GM12891 (cell line): ENCODE results near the gene GNPTG.

Source experiments
- PAX5 ChIP-seq: IDR thresholded peaks from 2 replicates; pipeline ENCODE4 v1.6.1; 2011; ENCODE audit warnings: low read length, moderate library complexity, mild to moderate bottlenecking; ENCODE audit not compliant: insufficient read depth, severe bottlenecking
- POLR2A ChIP-seq: IDR thresholded peaks from 2 replicates; pipeline ENCODE4 v1.6.1; 2011; ENCODE audit warnings: low read depth, low read length, control low read depth
- POLR2AphosphoS5 ChIP-seq: IDR thresholded peaks from 2 replicates; pipeline ENCODE4 v1.6.1; 2011; ENCODE audit warnings: low read depth, low read length, control low read depth
- POU2F2 ChIP-seq: IDR thresholded peaks from 2 replicates; pipeline ENCODE4 v1.6.1; 2011; ENCODE audit warnings: low read depth, mild to moderate bottlenecking, control low read depth, low read length, moderate library complexity
- SPI1 ChIP-seq: IDR thresholded peaks from 2 replicates; pipeline ENCODE4 v1.6.1; 2011; ENCODE audit warnings: low read depth, low read length, control low read depth
- TAF1 ChIP-seq: IDR thresholded peaks from 2 replicates; pipeline ENCODE4 v1.6.1; 2011; ENCODE audit warnings: low read depth, low read length, control low read depth

DNA sequence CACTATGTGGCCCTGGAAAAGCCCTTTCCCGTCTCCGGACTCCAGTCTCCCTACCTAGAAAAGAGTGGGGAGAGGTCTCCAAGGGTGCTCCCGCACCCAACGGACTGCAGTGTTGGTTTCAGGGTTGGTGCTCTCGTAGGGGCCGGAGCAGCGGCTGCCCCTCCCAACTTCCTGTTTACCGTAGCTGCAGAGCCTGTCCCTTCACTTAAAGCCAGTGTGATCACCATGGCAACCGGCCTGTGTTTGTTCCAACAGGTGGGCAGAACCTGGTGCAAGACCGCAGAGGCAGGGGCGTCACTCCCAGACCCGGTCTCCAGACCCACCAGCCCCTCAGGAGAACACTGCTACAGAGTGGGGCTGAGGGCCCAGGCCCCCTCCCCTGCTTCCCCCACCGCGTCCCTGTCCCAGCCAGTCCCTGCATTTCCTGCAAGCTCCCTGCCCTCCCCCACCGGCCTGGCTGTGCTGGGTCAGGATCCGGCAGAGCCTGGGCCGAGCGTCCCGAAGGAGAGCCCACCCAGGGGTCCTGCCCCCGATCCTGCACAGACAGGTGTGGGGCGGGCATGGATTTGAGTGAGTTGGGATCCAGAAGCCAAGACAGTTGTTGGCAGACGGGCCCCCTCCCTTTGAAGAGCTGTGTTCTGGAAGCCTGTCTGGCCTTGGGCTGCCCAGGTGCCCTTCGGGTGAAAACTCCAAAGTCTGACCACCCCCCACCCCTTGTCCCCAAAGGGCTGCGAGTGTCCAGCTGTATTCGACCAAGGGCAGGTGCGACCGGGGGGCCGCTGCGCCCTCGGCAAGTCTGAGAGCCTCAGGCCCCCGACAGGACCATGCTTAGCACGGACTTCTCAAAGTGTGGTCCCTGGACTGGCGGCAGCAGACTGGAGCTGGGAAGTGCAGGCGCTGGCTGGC, 19.8 kb upstream of the GNPTG start:
- TF ChIP-seq POLR2A, result no peak
- TF ChIP-seq SPI1, result peak; percentile 37
- TF ChIP-seq POLR2AphosphoS5, result no peak
- no peak for TF ChIP-seq TAF1
- TF ChIP-seq POU2F2, result no peak
- no peak for TF ChIP-seq PAX5
